T follicular helper cell (primary cell): ENCODE results near the gene ADGB.
"Not testable (repeated sequence)": the region's sequence is repeated elsewhere in the genome, so short reads cannot be mapped to it uniquely, and the experiment has no call there.

ENCODE experiments used
- DNase-seq: peaks from one replicate; pipeline ENCODE4 v3.0.0-alpha.2; 2020; ENCODE audit warnings: low read depth

The ADGB gene

DNA sequence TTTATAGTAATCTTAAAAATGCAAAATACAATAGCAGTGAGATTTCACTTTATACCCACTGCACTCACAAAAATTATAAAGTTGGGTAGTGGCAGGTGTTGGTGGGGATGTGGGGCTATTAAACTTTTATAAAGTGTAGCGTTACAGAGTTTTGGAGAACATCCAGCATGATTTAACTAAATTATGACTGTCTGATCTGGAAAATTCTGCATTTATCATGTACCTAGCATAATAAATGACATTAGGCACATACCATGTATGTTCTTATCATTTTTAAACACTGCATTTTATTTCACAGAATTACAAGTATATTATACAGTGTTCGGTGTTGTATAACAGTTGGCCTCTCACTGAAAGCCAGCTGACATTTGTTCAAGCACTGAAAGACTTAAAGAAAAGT, 169.9 kb downstream of the ADGB start:
- DNase-seq = no peak

DNA sequence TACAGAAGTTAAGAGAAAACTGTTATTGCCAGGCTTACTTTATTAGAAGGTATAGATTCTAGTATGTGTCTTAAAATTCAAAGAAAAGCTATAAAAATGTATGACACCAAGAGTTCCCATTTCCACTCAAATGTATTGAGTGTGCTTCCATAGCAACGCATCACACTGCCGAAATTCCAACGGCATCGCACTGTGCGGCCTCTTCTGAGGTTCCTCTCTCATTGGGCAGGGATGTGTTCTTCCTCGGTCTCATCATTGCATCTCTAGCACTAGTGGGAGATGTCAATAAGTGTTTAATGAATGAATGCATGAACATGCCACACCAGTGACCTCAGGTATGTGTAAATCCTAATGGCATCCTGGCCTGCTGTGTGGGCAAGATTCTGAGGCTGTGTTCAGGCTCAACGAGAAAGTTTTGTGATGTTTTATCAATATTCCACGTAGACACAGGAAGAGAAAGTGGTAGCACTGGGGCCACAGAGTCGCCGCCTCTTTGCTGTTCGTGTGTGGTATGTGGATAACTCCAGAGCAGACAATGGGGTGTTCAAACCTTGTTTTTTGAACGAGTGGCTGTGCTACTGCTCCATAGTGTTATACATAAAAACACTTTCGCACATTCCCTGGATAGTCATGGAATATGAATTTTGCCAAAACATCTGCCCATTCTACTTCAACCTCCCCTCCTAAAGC, 171.6 kb downstream of the ADGB start:
- DNase-seq = no peak

DNA sequence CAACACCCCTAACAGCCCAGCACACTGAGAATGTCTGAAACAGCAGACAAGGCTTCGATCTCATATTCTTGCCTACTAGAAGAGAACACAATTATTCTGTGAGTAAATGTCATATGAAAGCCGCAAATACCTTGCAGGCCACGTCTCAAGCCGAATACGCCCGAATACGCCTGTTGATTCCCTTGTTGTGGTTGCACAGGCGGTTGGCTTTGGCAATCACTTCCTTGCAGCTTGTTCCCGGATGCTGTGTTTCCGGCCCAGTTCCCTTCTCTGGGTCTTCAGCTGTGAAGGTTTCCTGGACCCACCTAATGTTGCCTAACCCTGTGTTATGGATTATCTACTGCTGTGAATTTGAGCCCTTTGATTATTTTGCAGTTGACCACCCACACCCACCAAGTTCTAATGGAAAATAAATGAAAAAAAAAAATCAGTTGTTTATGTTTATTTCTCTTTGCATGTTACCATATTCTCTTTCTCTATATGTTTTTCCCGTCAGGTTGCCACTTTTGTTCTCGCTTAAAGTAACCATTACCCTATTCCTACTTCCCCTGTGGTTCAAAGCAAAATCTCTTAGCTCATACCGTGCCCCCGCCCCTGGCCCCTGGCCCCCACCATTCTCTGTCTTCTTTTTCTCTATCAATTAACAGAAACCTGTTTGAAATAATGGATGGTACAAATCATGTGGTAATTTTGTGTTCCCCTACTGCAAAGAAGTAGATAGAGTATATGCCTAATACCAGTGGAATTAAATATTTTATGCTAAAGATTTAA, 172.4 kb downstream of the ADGB start:
- DNase-seq = peak; percentile 35

DNA sequence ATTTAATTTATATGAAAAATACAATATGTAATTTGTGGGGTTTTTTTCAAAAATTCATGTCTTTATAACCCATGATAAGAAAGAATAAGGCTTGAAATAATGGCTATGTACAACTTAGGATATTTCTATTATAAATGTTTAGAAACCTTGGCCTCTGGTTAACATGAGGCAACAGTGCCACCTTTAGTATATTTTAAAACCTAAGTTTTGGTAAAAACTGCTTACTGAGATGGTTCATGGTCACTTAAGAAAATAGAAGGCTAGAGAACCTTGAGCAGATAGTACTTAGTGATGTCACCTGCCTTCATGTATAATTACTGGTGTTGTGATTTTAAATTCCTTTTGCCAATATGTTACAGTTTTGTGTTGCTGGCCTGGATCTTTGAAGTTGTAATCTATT, 176.4 kb downstream of the ADGB start:
- no peak for DNase-seq

DNA sequence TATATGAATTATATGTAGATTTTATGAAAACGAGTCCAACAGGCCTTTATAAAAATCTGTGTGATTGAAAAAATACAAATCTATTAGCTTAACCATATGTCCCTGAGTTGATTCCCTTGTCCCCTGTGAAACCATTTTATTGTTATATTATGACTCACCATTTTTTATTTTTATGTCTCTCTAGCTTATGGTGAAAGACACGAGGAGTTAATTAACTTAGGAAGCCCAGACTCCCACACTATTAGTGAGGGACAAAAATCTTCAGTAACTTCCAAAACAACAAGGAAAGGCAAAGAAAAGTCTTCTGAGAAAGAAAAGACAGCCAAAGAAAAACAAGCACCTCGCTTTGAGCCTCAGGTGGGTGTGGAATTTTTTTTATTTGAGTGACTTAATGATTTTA, 183.1 kb downstream of the ADGB start:
- DNase-seq = no peak

DNA sequence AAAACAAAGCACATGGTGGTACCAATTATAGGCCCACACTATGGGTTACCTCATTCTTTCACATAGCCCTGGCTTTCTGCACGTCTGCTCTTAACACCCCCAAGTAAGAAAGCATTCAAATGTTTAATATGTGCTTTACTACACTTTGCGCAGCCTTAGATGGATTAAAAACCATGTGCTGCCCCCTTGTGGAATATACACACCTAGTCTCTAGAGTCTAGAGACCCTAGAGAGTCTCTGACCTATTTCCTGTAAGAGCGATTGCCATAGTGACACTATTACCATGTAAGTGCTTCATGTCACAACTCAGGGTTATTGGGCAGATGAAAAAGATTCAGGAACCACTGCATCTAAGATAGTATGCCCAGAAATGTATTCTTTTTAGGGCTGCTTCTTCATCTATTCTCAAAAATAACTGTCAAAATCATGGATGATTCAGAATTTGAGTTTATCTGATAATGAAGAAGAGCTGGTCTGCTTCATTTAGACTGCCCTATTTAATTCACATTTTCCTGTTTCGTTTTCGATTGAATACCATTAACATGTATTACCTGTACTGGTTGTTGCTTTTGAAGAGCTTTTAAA, 186.3 kb downstream of the ADGB start:
- no peak for DNase-seq

DNA sequence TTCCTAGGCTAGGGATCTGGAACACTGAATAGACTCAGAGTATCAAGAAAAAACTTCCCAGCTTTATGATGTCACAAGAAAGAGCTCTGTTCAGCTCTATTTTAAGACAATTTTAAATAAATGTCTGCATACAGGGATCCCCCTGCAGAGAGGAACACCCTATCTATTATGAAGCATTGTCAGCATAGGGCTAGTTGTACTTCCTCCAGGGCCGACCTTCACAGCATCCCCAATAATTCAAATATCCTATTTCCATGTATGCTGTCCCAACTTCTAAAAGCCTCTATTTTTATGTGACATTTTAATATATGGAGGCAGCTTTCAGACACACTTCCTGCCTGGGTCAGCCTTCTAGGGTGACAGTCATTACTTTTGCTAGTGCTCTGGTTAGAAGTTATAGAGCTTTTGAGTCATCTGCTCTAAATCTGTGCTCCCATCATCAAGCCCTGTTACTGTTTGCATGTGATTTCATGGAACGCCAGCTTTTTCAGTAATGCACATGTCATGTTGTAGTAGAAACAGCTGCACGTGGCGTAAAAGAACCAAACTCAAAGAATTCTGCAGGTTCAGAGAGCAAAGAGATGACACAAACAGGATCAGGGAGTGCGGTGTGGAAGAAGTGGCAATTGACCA, 189.2 kb downstream of the ADGB start:
- DNase-seq = no peak

DNA sequence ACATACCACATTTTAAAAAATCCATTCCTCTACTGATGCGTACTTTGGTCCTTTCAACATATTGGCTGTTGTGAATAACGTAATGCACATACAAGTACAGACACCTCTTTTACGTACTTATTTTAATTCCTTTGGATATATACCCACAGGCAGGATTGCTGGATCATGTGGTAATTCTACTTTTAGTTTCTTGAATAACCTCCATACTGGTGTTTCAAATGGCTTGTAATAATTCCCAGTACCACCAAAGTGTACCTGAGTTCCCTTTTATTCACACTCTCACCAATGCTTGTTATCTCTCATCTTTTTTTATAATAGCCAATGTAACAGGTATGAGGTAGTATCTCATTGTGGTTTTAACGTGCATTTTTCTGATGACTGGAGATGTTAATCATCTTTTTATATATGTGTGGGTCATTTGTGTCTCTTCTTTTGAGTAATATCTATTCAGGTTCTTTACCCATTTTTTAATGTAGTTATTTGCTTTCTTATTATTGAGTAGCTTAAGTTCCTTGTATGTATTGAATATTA, 191.9 kb downstream of the ADGB start:
- DNase-seq = no peak

DNA sequence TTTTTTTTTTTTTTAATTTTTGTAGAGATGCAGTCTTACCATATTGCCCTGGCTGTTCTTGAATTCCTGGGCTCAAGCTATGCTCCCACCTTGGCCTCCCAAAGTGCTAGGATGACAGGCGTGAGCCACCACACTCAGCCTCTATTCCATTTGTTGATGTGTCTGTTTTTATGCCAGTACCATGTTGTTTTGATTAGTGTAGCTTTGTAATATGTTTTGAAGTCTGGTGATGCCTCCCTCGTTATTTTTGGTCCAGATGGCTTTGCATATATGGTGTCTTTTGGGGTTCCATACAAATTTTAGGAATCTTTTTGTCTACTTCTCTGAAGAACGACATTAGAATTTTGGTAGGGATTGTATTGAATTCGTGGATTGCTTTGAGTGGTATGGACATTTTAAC, 193.2 kb downstream of the ADGB start:
- DNase-seq = no peak

DNA sequence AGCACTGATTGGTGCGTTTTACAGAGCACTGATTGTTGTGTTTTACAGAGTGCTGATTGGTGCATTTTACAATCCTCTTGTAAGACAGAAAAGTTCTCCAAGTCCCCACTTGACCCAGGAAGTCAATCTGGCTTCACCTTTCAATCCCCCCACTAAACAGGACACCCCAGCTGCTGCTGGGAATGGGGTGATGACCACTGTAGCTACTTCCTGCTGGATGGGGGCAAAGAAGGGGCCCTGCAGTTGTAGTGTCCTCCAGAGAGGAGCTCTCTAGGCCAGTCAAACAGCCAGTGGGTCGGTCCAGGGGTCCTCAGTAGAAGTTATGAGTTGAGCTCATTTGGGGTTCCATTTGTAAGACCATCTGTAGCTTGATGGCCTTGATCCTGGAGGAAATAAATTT, 194.4 kb downstream of the ADGB start:
- not testable (repeated sequence) for DNase-seq

DNA sequence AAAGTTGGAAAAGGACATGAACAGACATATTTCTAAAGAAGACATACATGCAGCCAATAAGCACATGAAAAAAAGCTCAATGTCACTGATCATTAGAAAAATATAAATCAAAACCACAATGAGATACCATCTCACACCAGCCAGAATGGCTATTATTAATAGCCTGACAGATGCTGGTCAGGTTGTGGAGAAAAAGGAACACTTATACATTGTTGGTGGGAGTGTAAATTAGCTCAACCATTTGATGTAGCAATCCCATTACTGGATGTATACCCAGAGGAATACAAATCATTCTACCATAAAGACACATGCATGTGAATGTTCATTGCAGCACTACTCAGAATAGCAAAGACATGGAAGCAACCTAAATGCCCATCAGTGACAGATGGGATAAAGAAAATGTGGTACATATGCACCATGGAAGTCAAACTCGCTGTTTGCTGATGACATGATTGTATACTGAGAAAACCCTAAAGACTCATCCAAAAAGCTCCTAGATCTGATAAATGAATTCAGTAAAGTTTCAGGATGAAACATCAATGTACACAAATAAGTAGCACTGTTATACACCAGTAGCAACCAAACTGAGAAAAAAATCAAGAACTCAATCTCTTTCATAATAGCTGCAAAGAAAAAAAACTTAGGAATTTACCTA, 196.8 kb downstream of the ADGB start:
- DNase-seq = no peak

DNA sequence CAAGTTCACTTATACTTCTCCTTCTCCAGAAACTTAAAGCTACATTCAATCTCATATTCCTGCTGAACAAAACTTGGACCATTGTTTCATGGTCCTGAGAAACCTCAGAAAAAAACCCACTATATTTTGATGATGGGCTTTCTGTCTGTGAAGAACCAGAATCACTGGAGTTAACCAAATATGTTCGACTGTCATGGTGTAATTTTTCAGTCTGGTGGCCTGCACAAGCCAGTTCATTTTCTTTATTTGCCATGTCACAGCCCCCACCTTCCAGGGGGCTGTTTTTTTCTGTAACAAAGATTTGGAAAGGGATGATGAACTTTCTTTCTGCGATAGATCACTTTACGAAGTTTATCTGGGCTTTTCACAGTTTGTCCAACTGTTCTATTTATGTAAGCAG, 204.4 kb downstream of the ADGB start:
- DNase-seq = not testable (repeated sequence)

DNA sequence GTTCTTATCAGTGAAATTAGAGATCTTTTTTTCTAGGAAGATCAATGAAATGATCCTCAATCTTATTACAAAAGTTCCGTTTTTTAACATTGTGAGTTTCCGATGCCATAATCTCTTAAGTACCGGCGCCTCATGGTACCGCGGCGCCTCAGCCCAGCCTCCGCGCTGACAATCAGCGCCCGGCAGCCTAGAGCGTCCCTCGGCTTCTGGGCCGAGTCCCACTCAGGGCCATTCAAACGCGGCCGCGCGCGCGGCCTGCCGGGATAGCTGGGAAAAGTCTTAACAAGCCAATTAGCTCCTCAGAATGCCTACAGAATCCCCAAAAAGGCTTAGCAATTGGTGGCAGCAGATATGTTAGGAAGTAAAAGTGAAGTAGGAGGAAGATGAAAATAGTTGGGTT, 204.8 kb downstream of the ADGB start:
- no peak for DNase-seq

DNA sequence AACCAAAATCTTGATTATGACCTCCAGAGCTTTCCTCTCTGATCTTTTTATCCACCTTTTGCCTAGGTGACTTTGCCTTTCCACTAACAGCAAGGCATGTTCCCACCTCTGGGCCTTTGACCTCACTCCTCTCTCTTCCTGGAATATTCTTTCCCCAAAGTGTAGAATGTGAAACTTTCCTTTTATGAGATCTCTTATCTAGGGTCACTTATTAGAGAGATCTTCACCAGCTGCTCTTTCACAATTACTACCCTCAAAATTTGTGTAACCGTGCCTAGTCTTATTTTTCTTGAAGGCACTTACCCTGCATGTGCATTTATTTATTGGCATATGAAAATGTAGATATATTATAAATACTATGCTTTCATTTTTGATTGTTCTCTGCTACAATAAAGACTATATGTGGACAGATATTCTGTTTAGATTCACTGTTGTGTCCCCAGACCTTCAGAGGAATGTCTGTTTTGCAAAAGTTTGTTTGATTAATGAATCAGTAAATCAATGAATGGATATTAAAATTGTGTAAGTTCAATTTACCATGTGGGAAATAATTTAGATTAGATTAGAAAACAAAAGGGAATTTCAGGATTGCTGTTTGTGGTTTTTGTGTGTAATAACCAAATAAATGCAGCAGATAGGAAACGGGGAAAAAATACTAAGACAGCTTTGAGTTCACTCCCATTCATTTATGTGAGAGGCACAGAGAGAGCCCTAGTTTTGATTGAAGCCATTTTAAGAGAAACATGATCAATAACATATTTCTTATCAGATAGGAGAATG, 207.0 kb downstream of the ADGB start:
- no peak for DNase-seq

DNA sequence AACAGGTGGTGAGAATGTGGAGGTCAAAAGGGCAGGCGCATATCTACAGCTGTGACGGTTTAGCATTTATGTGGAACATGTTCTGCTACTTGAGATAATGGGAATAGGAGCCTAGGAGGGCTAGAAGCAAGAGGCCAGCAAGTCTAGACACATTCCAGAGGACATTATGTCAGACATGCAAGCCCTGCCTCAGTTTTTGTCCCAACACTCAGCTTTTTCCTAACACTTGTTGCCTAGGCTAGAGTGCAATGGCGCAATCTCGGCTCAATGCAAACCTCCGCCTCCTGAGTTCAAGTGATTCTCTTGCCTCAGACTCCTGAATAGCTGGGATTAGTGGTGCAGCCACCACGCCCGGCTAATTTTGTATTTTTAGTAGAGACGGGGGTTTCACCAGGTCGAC, 210.2 kb downstream of the ADGB start:
- DNase-seq = not testable (repeated sequence)

DNA sequence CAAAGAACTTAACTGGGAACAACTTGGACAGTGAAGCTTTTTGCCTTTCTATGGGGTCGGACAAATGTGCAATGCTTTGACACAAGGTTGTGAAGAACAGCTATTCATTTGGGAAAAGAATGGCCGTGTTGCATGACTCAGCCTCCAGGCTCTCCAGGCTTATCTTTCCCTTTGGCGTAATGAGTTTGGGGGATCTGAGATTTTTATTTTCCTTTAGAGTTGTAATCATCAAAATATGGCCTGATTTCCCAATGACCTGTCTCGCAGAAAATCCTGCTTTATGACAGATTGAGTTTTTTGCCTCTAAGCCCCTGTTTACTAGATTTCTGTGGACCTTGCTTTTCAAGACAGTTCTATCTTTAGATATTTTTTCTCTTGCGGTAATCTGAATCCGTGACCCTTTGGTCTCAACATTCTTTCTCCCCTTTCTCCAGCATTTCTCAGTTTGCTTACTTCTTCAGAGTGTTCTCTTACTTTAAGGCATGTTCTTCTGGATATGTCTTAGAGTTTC, 214.1 kb downstream of the ADGB start:
- not testable (repeated sequence) for DNase-seq

DNA sequence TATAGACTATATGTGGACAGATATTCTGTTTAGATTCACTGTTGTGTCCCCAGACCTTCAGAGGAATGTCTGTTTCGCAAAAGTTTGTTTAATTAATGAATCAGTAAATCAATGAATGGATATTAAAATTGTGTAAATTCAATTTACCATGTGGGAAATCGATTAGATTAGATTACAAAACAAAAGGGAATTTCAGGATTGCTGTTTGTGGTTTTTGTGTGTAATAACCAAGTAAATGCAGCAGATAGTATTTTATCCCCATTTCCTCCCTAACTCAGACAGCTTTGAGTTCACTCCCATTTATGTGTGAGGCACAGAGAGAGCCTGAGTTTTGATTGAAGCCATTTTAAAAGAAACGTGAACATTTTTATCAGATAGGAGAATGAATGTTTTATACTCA, 214.8 kb downstream of the ADGB start:
- DNase-seq = no peak

DNA sequence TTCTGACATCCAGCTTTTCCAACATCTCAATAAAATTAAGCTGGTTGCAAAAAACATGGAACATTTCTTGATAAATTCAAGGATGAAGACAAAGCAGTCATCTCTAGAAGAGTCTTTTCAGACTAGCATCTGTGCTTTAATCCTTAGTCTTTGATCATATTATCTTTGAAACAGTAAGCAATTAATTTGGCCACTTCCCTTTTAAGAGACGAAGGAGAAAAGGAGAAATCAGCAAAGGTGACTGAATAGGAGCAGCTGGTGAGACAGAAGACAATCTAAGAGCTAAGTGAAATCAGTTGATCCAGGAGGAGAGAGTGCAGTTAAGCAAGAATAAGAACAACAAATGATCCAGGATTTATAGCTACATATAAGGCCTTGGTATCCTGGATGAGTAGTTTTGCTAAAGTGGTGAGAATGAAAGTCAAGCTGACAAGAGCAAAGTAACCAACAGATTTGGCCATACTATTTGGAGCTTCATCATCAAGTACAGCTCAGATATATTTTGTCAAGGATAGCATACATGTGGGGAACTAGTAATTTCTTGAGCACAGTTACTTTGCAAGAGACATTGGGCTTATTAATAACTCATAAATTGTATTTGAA, 215.5 kb downstream of the ADGB start:
- no peak for DNase-seq

DNA sequence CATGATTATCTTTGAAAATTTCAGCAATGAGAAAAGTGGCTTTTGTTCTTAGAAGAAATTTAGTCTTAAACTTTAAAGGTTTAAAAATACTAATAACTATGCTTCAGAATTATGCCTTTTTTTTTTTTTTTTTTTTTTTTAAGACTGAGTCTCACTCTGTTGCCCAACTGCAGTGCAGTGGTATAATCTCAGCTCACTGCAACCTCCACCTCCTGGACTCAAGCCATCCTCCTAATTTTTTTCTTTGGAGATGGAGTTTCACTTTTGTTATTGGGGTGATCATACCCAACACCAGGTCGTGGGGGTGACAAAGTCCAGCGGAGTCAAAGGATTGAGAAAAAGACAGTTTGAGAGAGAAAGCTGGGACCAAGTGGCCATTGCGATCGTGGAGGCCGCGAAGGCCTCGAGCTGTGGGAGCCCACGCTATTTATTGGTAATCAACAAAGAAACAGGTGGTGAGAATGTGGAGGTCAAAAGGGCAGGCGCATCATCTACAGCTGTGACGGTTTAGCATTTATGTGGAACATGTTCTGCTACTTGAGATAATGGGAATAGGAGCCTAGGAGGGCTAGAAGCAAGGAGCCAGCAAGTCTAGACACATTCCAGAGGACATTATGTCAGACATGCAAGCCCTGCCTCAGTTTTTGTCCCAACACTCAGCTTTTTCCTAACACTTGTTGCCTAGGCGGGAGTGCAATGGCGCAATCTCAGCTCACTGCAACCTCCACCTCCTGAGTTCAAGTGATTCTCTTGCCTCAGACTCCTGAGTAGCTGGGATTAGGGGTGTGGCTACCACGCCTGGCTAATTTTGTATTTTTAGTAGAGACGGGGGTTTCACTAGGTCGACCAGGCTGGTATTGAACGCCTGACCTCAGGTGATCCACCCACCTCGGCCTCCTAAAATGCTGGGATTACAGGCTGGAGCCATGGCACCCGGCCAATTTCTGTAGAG, 217.0 kb downstream of the ADGB start:
- not testable (repeated sequence) for DNase-seq
